RPMI8226 (cell line): Measurements from ENCODE around the gene KRTAP24-1.

Experiments
- DNase-seq: peaks from one replicate; pipeline ENCODE4 v3.0.0-alpha.2; 2015

Gene KRTAP24-1

DNA sequence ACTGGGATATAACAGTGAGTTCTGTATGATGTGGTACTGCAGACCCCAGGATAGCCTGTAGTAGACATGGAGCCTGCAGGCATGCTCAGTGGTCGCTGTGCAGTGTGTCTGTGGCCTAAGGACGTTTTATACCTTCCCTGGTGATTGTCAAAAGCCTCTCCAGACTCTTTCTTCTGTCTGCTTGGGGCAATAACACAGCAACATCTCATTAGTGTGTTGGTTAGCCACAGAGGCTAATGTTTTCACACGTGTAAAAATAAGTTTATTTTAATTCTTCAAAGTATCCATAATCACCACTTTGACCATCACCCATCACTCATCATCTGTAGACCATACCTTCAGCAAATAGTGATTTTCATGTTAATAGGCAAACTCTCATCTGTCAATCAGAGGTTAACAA is at the start of gene KRTAP24-1:
KRTAP24-1 (minus strand) TSS at position 101 of the 400 bp plus-strand sequence; CDS start at position 83, 18 bp downstream.
- DNase-seq = no peak

DNA sequence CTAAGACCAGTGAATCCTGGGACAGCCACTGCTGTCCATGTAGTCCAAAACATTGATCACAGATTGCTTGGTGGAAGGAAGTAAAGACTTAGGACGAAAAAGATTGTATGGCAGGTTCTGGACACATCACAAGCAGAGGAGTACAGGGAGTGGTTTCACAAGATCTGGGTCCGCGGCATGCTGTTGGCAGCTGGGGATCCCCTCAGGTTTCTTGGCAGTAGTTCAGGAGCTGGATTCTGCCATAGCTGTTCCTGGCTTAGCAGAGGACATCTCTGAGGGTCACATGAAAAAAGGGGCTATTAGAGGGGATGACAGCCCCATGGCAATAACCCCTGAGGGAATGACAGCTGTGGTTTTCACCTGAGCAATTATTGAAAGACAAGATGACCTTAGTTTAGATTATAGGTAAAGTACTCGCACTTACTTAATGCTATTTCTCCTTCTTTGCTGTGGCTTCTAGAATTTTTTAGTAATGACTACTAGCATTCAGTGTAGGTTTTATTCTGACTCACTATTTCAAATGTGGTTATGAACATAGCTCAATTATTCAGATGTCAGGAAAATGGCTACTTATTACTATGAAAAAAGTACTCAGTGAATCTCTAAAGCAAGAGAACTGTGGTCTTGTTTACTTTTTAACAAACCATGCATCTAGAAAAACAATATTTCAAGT is 46.6 kb upstream of the KRTAP24-1 start:
- no peak for DNase-seq

- DNase-seq = no peak
These were observed 43.6 kb upstream of the KRTAP24-1 start for GRCh38 chr21:30326390-30326789.

- no peak for DNase-seq
These were observed 37.5 kb upstream of the KRTAP24-1 start, which contains the start of gene KRTAP26-1 for GRCh38 chr21:30320215-30320614. TSS of gene KRTAP26-1 (minus strand) at chr21:30320315. CDS start at chr21:30320035, 280 bp downstream.

DNA sequence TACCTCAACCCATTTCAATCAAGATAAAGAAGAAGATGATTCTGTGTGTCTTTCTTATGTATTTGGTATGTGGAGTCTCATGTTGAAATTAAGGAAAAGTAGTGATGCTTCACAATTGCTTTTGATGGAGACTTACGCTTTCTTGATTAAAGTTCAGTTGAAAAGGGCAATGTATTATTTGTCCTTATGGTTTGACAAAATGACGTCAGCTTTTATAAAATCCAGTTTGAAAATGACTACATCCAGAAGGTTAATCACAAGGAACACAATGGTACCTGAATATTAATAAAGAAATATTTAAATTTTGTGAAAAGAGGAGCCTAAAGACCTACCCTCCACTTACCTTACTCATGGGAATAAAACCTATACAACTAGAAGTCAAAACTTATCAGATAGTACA is 33.0 kb upstream of the KRTAP24-1 start:
- no peak for DNase-seq

- DNase-seq = peak; percentile 15
These were observed 24.1 kb upstream of the KRTAP24-1 start for GRCh38 chr21:30306884-30307283.

GRCh38 chr21:30305136-30305535 is 22.4 kb upstream of the KRTAP24-1 start:
- no peak for DNase-seq

- DNase-seq = no peak
These were observed 6.5 kb upstream of the KRTAP24-1 start, which contains the start of gene KRTAP25-1 for GRCh38 chr21:30289215-30289614. TSS of gene KRTAP25-1 (minus strand) at chr21:30289514. CDS start at chr21:30289490, 24 bp downstream.

GRCh38 chr21:30271611-30272010 is 11.1 kb downstream of the KRTAP24-1 start:
- DNase-seq = no peak

DNA sequence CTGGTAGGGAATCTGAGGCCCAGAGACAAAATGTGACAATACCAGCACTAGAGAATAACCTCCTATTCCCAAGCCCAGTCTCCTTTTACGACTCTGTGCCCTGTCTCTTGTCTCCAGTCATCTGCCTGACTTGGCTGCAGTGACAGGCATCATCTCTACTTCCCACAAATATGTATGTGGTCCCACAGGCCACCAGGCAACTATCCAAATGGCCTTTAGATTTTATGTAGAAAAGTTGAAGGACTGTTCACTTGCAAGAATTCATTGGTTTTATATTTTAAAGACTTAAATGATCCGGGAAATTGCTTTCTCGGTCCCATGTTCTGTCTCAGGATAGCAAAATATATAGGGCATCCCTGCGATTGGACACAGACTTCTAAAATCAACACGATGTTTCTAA is 11.6 kb downstream of the KRTAP24-1 start:
- no peak for DNase-seq

DNA sequence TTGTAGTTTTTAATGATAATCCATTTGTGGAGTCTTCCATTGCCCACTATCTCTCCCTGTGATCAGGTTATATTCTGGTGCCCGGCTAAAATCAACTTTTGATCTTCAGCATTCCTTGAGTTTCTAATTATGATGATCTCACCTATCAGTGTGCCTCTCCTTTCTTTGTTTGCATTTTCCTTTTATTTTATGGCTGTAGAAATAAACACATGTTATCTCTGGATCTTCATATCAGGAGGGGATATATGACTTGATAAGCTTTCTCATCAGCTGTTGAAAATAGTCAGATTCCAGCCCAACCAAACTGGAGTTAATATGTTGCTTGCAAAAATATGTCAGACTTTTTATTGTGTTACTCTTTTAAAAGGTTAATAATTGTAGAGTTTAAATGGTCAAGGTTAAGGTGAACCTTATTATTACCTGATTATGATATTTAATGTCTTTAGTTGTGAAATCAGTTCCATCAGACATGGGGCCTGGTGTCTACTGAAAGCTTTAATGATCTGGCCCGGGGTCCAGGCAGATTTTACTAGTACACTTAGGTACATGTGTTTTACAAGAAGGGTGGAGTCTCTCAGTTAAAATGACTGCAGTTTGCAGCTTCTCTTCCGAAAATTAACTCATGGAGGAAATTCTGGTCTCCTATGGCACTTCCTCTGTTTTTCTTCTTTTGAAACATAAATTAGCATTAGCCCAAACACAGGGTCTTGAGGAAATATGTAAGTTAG is 12.8 kb downstream of the KRTAP24-1 start:
- no peak for DNase-seq

DNA sequence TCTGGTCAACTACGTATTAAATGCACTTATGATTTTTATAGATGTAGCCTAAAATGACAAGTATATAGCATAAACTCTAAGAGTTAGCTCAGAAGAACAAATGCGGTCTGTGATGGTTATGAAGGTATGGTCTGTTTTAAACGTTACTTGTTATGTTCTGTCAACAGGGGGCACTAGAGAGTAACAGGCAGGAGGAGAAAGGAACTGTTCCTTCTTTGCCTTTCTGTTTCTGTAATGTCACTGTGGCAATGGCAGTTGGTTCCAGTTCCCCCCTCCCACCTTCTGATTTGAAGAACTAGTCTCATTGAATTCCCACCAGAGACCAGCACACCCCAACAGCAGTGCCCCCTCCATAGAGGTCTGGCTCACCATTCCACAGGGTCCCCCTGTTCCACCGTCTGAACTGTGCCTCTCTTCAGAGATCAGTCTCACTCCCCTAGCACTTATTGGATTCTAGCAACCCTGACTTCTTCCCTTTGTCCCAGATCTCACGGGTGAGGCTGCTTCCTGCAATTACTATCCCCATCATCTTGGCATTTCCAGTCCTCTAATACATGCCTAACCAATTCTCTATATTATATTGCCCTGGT is 14.0 kb downstream of the KRTAP24-1 start:
- peak; percentile 46 for DNase-seq

- peak; percentile 37 for DNase-seq
These were observed 25.0 kb downstream of the KRTAP24-1 start for GRCh38 chr21:30257773-30258172.

DNA sequence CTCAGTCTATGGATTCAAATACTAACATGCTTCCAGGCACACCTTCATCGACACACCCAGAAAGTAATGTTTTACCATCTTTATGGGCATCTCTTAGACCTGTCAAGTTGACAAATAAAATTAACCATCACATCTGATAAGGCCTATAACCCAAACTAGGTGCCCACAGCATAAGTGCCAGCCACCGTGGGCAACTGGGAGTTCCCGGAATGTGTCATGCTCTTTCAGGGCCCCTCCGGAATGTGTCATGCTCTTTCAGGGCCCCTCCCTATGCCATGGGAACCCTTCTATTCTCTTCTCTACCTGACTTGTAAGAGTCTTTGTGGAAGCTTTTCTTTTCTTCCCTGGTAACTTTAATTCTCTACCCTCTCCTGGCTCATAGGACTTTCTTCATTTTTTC is 26.6 kb downstream of the KRTAP24-1 start:
- no peak for DNase-seq

DNA sequence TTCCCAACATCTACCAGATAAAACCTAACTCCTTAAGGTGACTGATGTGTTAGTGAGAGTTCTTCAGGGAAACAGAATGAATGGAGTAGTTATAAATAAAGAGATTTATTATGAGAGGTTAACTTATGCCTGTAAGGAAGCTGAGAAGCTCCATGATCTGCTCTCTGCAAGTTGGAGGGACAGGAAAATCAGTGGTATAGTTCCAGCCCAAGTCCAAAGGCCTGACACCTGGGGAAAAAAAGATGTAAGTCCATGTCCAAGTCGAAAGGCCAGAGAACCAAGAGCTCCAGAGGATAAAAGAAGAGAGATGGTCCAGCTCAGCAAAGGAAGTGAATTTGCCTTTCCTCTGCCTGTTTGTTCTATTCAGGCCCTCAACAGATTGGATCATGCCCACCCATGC is 27.1 kb downstream of the KRTAP24-1 start:
- no peak for DNase-seq

GRCh38 chr21:30251781-30252180 is 31.0 kb downstream of the KRTAP24-1 start:
- no peak for DNase-seq

DNA sequence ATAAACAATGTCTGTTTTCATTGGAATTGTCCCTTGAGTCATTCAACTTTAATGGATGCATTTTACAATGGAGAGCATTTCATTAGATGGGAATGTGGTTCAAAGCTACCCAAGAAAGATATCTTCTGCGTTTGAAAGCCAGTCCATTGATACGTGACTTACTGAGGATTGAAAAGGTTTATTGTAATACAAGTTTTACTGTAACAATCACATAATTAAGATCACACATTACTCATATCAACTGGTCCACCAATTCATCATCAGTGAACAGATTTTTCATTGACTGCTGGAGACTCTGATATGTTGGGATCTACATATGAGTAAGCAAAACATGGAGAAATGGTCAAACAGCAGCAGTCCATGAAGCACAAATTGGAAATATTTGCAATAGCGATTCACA is 32.8 kb downstream of the KRTAP24-1 start:
- DNase-seq = no peak

- no peak for DNase-seq
These were observed 33.9 kb downstream of the KRTAP24-1 start for GRCh38 chr21:30248844-30249243.

GRCh38 chr21:30245061-30245460 is 37.7 kb downstream of the KRTAP24-1 start:
- DNase-seq = no peak

- no peak for DNase-seq
These were observed 39.1 kb downstream of the KRTAP24-1 start for GRCh38 chr21:30243691-30244090.

DNA sequence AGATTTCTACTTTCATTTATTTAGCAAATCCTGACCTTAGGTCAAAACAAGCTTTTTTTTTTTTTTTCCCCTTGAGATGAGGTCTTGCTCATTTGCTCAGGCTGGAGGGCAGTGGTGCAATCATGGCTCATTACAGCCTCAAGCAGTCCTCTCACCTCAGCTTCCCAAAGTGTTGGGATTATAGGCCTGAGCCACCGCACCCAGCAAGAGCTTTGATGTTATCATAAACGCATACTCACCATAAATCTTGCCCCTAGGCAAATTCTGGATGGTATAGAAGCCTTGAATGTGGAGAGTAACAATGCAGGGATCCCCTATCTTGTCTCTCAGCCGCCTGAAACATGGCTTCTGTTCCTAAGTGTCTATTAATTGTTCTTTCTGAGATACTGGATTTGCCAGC is 42.1 kb downstream of the KRTAP24-1 start:
- no peak for DNase-seq

DNA sequence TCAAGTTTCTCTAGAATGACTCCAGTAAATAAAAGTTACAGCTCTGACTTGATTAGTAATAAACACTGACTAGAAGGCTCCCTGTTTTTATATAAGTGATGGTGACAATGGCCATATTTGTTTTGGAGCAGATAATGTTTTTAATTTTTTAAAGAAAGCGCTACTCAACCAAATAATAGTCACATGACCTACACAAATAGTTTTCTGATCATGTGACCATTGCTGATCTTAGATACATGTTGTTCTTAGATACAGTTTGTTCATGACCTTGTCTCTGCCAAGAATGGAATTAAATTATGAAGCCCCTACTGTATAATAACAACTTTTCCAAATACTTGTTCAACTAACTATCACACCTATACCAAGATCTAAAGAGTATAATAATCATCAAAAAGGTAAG is 44.6 kb downstream of the KRTAP24-1 start:
- no peak for DNase-seq

- no peak for DNase-seq
These were observed 48.1 kb downstream of the KRTAP24-1 start for GRCh38 chr21:30234643-30235042.

DNA sequence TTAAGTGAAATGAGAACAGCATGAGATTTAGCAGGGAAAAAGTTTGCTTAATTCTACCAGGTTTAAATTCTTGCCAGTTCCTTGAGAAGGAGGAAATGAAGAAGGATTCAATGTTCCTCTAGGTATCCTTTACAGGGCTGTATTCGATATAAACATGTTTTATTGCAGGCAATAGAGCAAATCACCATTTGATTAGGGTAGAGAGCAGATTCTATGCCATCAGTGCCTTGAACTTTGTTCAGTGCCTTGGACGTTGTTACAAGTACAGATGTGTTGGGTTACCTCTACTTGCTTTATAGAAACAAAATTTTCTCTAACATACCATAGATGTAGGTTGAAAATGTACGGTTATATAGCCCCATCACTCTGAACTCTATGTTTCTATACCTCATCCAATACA is 48.7 kb downstream of the KRTAP24-1 start:
- no peak for DNase-seq
